ENCODE results near the gene ANKRD30A. TPM values are rescaled to one million over a fixed set of nuclear protein-coding genes. Genes with fewer than 3 reads are reported as not detected.
"Not testable (repeated sequence)": the region's sequence is repeated elsewhere in the genome, so short reads cannot be mapped to it uniquely, and the experiment has no call there.

The ANKRD30A gene
- total RNA-seq, 4 donors from 2014 or later = not detected

DNA sequence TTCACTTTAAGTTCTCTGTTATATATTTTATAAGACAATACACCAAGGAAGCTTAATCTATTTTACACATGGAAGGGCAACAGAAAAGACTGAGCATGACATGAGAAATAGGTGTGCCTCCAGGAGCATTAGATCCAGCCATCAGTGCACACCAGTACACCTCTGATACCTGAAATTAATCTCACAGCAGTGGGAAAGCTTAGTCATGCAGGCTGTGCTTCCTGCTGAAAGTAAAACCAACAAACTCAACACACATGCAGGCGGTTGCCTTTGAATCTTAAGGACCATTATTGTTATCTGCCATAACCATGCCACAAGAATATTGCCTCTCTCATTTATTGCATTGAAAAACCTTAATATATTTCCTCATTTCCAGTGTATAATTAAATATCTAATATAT lies 16.4 kb upstream of the ANKRD30A start:
- no peak overlapping the region for H3K4me3 ChIP-seq
- no peak for DNase-seq
- H3K4me1 ChIP-seq = no peaks in the 10 kb centered on the region
- intact Hi-C loops (cut with DNase I; ENCODE audit: low total_unique reads) (no loop called here), in situ Hi-C loops (cut with MboI; ENCODE audit: low pct_ligation_motif_present in 1 of 4, low pct_unique_long_range_greater_than_20kb in 1 of 4, low sequenced_read_pairs in 3 of 4) (loop anchor here in 1 of 4 donors (25.0 kb wide), 1 partner anchor 103 kb away; no protein-coding TSS in a partner anchor)
- TF ChIP-seq POLR2AphosphoS5 (IDR thresholded peaks at IDR 0.05) (no peak), EP300 (IDR thresholded peaks at IDR 0.05; ENCODE audit: low read depth) (no peak), POLR2A (IDR thresholded peaks at IDR 0.05) (no peak)
- TF ChIP-seq, protein P1, sequence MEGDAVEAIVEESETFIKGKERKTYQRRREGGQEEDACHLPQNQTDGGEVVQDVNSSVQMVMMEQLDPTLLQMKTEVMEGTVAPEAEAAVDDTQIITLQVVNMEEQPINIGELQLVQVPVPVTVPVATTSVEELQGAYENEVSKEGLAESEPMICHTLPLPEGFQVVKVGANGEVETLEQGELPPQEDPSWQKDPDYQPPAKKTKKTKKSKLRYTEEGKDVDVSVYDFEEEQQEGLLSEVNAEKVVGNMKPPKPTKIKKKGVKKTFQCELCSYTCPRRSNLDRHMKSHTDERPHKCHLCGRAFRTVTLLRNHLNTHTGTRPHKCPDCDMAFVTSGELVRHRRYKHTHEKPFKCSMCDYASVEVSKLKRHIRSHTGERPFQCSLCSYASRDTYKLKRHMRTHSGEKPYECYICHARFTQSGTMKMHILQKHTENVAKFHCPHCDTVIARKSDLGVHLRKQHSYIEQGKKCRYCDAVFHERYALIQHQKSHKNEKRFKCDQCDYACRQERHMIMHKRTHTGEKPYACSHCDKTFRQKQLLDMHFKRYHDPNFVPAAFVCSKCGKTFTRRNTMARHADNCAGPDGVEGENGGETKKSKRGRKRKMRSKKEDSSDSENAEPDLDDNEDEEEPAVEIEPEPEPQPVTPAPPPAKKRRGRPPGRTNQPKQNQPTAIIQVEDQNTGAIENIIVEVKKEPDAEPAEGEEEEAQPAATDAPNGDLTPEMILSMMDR (IDR thresholded peaks at IDR 0.05) = no peak
- H3K36me3 ChIP-seq = no peaks in the 10 kb centered on the region
- 75 to 91% methylated on average over 1 of the region's 1 CpG for WGBS, 2 donors (ENCODE audit: low coverage in 1 of 2)
- no peaks in the 10 kb centered on the region for H3K27me3 ChIP-seq
- no peaks in the 10 kb centered on the region for H3K9me3 ChIP-seq
- no peak overlapping the region for H3K27ac ChIP-seq

DNA sequence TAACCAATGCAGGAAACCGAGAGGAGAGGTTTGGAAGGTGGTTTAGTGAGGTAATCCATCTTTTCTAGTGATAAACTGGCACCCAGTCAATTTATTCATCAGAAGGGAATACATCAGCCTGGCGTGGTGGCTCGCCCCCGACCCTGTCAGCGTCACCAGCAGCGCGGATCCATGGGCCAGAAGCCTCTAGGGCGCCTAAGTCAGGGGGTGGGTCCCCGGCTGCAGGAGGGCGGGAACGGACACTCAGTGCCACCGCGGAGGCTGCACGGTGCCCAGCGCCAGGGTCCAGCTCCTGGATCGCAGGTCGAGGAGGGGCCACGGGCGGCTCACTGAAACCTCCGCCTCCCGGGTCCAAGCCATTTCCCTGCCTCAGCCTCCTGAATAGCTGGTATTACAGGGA lies 866 bp upstream of the ANKRD30A start:
- no peak for DNase-seq
- WGBS, 2 donors (ENCODE audit: low coverage in 1 of 2) = 94 to 100% methylated on average over 1 to 21 of the region's 21 CpGs
- Histone ChIP-seq H3K9me3 (peaks cover 0 to 3% of the 10 kb centered on the region in 2 donors), H3K27ac (no peak overlapping the region), H3K4me1 (no peaks in the 10 kb centered on the region), H3K4me3 (no peak overlapping the region), H3K27me3 (no peaks in the 10 kb centered on the region), H3K36me3 (no peaks in the 10 kb centered on the region)
- TF ChIP-seq POLR2A (IDR thresholded peaks at IDR 0.05) (no peak), POLR2AphosphoS5 (IDR thresholded peaks at IDR 0.05) (no peak), EP300 (IDR thresholded peaks at IDR 0.05; ENCODE audit: low read depth) (no peak)
- TF ChIP-seq, protein P1 (IDR thresholded peaks at IDR 0.05) = no peak
- in situ Hi-C loops (cut with MboI; ENCODE audit: low pct_ligation_motif_present in 1 of 4, low pct_unique_long_range_greater_than_20kb in 1 of 4, low sequenced_read_pairs in 3 of 4) (loop anchor here in 1 of 4 donors (25.0 kb wide), 1 partner anchor 88 kb away; no protein-coding TSS in a partner anchor), intact Hi-C loops (cut with DNase I; ENCODE audit: low total_unique reads) (no loop called here)

DNA sequence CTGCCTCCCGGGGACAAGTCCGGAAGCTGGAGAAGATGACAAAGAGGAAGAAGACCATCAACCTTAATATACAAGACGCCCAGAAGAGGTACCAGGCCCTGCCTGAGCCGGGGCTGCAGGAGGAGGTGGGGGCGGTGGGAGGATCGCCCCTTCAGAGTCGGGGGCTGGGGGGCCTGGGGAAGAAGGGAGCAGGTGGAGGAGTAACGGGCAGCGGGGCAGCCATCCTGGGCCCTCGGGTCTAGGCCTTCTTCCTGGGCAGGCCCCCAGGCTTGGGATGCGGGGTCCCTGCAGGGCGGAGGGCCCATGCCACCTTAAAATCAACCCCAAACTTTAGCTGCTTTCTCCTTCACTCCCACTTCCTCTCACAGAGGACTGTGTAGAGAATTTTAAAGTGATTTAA lies 523 bp downstream of the ANKRD30A start:
- Histone ChIP-seq H3K9me3 (peaks cover 0 to 3% of the 10 kb centered on the region in 2 donors), H3K4me3 (no peak overlapping the region), H3K27me3 (no peaks in the 10 kb centered on the region), H3K27ac (no peak overlapping the region), H3K36me3 (no peaks in the 10 kb centered on the region), H3K4me1 (no peaks in the 10 kb centered on the region)
- intact Hi-C loops (cut with DNase I; ENCODE audit: low total_unique reads) (no loop called here), in situ Hi-C loops (cut with MboI; ENCODE audit: low pct_ligation_motif_present in 1 of 4, low pct_unique_long_range_greater_than_20kb in 1 of 4, low sequenced_read_pairs in 3 of 4) (no loop called here)
- WGBS, 2 donors (ENCODE audit: low coverage in 1 of 2) = 94 to 100% methylated on average over 2 to 12 of the region's 12 CpGs
- no peak for DNase-seq
- TF ChIP-seq EP300 (IDR thresholded peaks at IDR 0.05; ENCODE audit: low read depth) (no peak), POLR2A (IDR thresholded peaks at IDR 0.05) (no peak)
- TF ChIP-seq, protein P1 (IDR thresholded peaks at IDR 0.05) = no peak

DNA sequence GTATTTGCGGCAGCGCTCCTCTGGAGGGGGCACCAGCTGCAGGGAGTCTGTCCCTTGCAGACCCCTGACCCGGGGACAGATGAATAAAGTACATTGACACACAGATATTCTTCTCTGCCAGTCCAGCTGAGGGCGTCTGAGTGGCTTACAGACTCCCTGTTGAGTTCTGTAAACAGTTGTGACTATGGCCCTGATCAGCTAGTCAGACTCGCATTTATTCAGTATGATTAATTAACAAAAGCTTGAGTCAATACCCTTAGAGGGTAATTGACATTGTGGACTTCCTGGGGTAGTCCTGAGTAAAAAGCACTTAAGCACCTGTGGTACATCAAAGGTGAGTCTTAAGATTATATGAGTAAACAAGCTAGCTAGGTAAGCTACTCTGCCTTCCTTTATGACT lies 21.0 kb downstream of the ANKRD30A start:
- Histone ChIP-seq H3K4me3 (no peak overlapping the region), H3K27me3 (no peaks in the 10 kb centered on the region), H3K9me3 (no peaks in the 10 kb centered on the region), H3K36me3 (no peaks in the 10 kb centered on the region), H3K27ac (no peak overlapping the region), H3K4me1 (no peaks in the 10 kb centered on the region)
- intact Hi-C loops (cut with DNase I; ENCODE audit: low total_unique reads) (no loop called here), in situ Hi-C loops (cut with MboI; ENCODE audit: low pct_ligation_motif_present in 1 of 4, low pct_unique_long_range_greater_than_20kb in 1 of 4, low sequenced_read_pairs in 3 of 4) (no loop called here)
- no peak for DNase-seq
- 13 to 37% methylated on average over 2 to 5 of the region's 5 CpGs for WGBS, 2 donors (ENCODE audit: low coverage in 1 of 2)
- TF ChIP-seq POLR2A (IDR thresholded peaks at IDR 0.05) (no peak), EP300 (IDR thresholded peaks at IDR 0.05; ENCODE audit: low read depth) (no peak), POLR2AphosphoS5 (IDR thresholded peaks at IDR 0.05) (no peak)
- TF ChIP-seq, protein P1 (IDR thresholded peaks at IDR 0.05) = no peak

DNA sequence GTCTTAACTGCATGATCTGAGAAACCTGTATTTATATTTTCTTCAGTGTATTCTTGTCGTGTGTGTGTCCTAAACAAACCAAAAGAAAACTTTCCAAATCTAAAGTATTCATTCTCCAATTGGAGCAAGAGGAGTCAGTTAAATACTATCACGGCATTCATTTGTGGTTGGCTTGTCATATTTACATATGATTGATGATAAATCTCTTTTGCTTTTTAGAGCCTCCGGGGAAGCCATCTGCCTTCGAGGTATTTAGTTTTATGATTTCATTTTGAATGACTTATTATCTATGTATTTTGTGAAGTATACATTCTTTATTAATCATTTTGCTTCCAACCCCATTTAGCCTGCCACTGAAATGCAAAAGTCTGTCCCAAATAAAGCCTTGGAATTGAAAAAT lies 37.0 kb downstream of the ANKRD30A start:
- H3K4me3 ChIP-seq; H3K9me3 ChIP-seq; H3K27me3 ChIP-seq; H3K4me1 ChIP-seq; H3K27ac ChIP-seq; in situ Hi-C loops (cut with MboI; ENCODE audit: low pct_ligation_motif_present in 1 of 4, low pct_unique_long_range_greater_than_20kb in 1 of 4, low sequenced_read_pairs in 3 of 4); DNase-seq; intact Hi-C loops (cut with DNase I; ENCODE audit: low total_unique reads); H3K36me3 ChIP-seq: not testable (repeated sequence)
- WGBS, 2 donors (ENCODE audit: low coverage in 1 of 2) = 79 to 80% methylated on average over 4 of the region's 4 CpGs

DNA sequence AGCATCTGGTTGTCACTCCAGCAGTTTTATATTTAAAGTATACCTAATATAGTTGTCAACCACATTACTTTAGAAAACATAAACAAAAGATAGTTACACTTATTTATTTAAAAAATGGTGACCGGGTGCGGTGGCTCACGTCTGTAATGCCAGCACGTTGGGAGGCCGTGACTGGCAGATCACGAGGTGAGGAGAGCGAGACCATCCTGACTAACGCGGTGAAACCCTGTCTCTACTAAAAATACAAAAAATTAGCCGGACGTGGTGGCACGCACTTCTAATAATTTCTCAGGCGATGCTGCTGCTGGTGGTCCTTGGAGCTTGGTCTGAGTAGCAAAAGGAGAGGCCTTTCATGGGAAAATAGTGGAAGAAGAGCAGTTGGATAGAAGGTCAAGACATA lies 46.5 kb downstream of the ANKRD30A start:
- H3K4me1 ChIP-seq; intact Hi-C loops (cut with DNase I; ENCODE audit: low total_unique reads): not testable (repeated sequence)
- WGBS, 2 donors (ENCODE audit: low coverage in 1 of 2) = 79% methylated on average over 13 of the region's 13 CpGs; no CpG with 5 or more reads in 1 of the 2 donors

DNA sequence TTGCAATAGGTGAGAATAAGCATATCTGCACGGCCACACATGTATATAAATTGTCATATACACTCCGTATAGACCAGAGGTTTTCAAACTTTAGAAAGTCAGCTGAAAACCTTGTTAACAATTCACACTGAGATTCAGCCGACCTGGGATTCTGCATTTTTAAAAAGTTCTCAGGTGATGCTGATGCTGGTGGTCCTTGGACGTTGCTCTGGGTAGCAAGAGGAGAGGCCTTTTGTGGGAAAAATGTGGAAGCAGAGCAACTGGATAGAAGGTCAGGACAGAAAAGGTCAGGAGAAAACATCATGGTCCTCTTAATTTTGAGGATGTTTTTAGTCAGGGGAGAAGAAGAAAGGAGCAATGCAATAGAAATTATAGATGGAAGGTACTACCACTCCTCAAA lies 52.9 kb downstream of the ANKRD30A start:
- 63% methylated on average over 4 of the region's 4 CpGs; no CpG with 5 or more reads in 1 of the 2 donors for WGBS, 2 donors (ENCODE audit: low coverage in 1 of 2)
- DNase-seq; in situ Hi-C loops (cut with MboI; ENCODE audit: low pct_ligation_motif_present in 1 of 4, low pct_unique_long_range_greater_than_20kb in 1 of 4, low sequenced_read_pairs in 3 of 4); H3K36me3 ChIP-seq; H3K4me1 ChIP-seq; H3K9me3 ChIP-seq; H3K27me3 ChIP-seq; H3K4me3 ChIP-seq; intact Hi-C loops (cut with DNase I; ENCODE audit: low total_unique reads); H3K27ac ChIP-seq: not testable (repeated sequence)

More for the DNA sequence above, 46.5 kb downstream of the ANKRD30A start:
- H3K9me3 ChIP-seq; H3K4me3 ChIP-seq; H3K27ac ChIP-seq; H3K27me3 ChIP-seq; in situ Hi-C loops (cut with MboI; ENCODE audit: low pct_ligation_motif_present in 1 of 4, low pct_unique_long_range_greater_than_20kb in 1 of 4, low sequenced_read_pairs in 3 of 4); H3K36me3 ChIP-seq: not testable (repeated sequence)
- DNase-seq = peak; percentile 8

Data from transverse colon (tissue), 4 donors.